Neutrophil (primary cell): ENCODE data around the gene PLXNA4.

Source experiments
- H3K27ac ChIP-seq: fragments of 200-600 bp; sonication (generic); 2 replicates; pipeline ENCODE4 v1.5.1; 2016; ENCODE audit warnings: mild to moderate bottlenecking, moderate library complexity
- H3K27me3 ChIP-seq: fragments of 200-600 bp; sonication (generic); 2 replicates; pipeline ENCODE4 v1.6.0; 2016; ENCODE audit warnings: mild to moderate bottlenecking
- H3K36me3 ChIP-seq: fragments of 200-600 bp; sonication (generic); 2 replicates; pipeline ENCODE4 v1.5.1; 2017
- H3K4me1 ChIP-seq, 2 experiments: fragments of 200-600 bp in 1 of 2; sonication (generic) in 1 of 2; 1 replicate in 1 of 2; 2 replicates in 1 of 2; pipeline versions ENCODE4 v1.5.1 to v1.6.1; 2013 to 2016; ENCODE audit warnings: low read depth in 1 of 2, low read length in 1 of 2, mild to moderate bottlenecking in 1 of 2, moderate library complexity in 1 of 2; ENCODE audit not compliant: control insufficient read depth in 1 of 2, insufficient read depth in 1 of 2
- H3K4me3 ChIP-seq, 2 experiments: fragments of 200-600 bp in 1 of 2; sonication (generic) in 1 of 2; 1 replicate in 1 of 2; 2 replicates in 1 of 2; pipeline ENCODE4 v1.5.1; 2013 to 2016; ENCODE audit warnings: low read depth in 1 of 2, low read length in 1 of 2, mild to moderate bottlenecking in 1 of 2, moderate library complexity in 1 of 2
- H3K9me3 ChIP-seq: fragments of 200-600 bp; sonication (generic); 2 replicates; pipeline ENCODE4 v1.5.1; 2016
- CTCF ChIP-seq: fragments of 200-600 bp; sonication (generic); IDR thresholded peaks from 2 replicates; pipeline ENCODE4 v1.5.1; 2016; ENCODE audit warnings: antibody characterized with exemption

The PLXNA4 gene

GRCh38 chr7:132482866-132483265 lies 93.4 kb downstream of the PLXNA4 start:
- peaks cover 37% of the 10 kb centered on the region for H3K27me3 ChIP-seq
- H3K36me3 ChIP-seq: no peaks in the 10 kb centered on the region
- H3K4me1 ChIP-seq: no peaks in the 10 kb centered on the region
- H3K9me3 ChIP-seq: no peaks in the 10 kb centered on the region
- no peak for TF ChIP-seq CTCF
- no peak overlapping the region for H3K27ac ChIP-seq
- no peak overlapping the region for H3K4me3 ChIP-seq

GRCh38 chr7:132480534-132480933 lies 95.7 kb downstream of the PLXNA4 start:
- peaks cover 36% of the 10 kb centered on the region for H3K27me3 ChIP-seq
- H3K36me3 ChIP-seq: no peaks in the 10 kb centered on the region
- TF ChIP-seq CTCF: no peak
- H3K4me1 ChIP-seq: no peaks in the 10 kb centered on the region
- H3K27ac ChIP-seq: no peak overlapping the region
- H3K9me3 ChIP-seq: no peaks in the 10 kb centered on the region
- no peak overlapping the region for H3K4me3 ChIP-seq

DNA sequence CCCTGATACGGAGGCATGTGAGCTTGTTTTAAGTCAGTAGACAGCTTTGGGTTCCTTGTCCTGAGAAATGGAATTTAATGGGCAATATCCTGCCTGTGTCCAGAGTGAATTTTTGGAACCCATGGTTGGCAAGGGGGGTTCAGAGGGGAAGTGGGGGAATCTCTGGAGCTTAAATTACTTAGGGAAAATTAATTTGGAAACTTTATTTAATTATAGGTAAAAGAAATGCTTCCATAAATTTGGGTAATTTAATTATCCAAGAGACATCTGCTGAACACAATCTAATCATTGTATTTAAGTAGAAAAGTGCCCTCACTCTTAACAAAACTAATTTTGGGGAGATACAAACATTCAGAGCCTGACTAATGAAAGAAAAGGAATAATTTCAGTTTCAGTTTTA lies 99.7 kb downstream of the PLXNA4 start:
- no peak for TF ChIP-seq CTCF
- Histone ChIP-seq H3K27me3 (peaks cover 46% of the 10 kb centered on the region), H3K4me3 (no peak overlapping the region), H3K27ac (no peak overlapping the region), H3K9me3 (no peaks in the 10 kb centered on the region), H3K4me1 (no peaks in the 10 kb centered on the region), H3K36me3 (no peaks in the 10 kb centered on the region)

DNA sequence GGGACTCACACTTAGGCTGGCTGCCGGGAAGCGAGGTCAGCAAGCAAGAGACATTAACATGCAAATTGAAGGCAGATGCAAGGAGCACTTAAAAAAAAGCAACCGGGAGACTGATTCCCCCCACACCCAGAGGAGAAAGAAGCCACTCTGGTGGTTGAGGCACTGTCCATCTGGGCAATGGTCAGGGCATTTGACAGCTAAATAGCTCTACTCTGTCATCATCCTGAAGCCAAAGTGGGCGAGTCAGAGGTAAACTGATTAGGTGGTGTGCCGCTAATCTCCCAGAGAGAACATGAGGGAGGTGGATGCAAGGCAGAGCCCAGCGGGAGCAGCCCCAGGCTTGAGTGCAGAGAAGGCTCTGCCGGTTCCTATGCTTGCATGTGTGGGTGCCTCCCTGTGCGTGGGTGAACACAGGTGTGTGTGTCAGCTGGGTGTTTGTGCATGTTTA lies 100.6 kb downstream of the PLXNA4 start:
- TF ChIP-seq CTCF: no peak
- H3K9me3 ChIP-seq: no peaks in the 10 kb centered on the region
- H3K4me3 ChIP-seq: no peak overlapping the region
- H3K36me3 ChIP-seq: no peaks in the 10 kb centered on the region
- no peak overlapping the region for H3K27ac ChIP-seq
- H3K27me3 ChIP-seq: peaks cover 46% of the 10 kb centered on the region
- H3K4me1 ChIP-seq: no peaks in the 10 kb centered on the region

- Histone ChIP-seq H3K9me3 (no peaks in the 10 kb centered on the region), H3K4me1 (no peaks in the 10 kb centered on the region), H3K27me3 (peaks cover 46% of the 10 kb centered on the region), H3K27ac (no peak overlapping the region), H3K36me3 (no peaks in the 10 kb centered on the region), H3K4me3 (no peak overlapping the region)
- TF ChIP-seq CTCF: no peak
Observed at GRCh38 chr7:132475037-132475668, 101.1 kb downstream of the PLXNA4 start.
